Measurements from ENCODE around the gene GRAP.

GRCh38 chr17:18999394-18999793 is 47.4 kb downstream of the GRAP start:
- no peak for TF ChIP-seq CTCF (IDR thresholded peaks at IDR 0.05)
- TF ChIP-seq POLR2A (IDR thresholded peaks at IDR 0.05) = no peak
- no peak for TF ChIP-seq POLR2AphosphoS5 (IDR thresholded peaks at IDR 0.05)

All from prostate gland (tissue), 2 donors.